ENCODE results near the gene VIPR2. TPM values are rescaled to one million over a fixed set of nuclear protein-coding genes. Genes with fewer than 3 reads are reported as not detected.

The VIPR2 gene
- total and polyA plus RNA-seq, 4 donors, result 0.02 to 0.91 (median 0.73) TPM

DNA sequence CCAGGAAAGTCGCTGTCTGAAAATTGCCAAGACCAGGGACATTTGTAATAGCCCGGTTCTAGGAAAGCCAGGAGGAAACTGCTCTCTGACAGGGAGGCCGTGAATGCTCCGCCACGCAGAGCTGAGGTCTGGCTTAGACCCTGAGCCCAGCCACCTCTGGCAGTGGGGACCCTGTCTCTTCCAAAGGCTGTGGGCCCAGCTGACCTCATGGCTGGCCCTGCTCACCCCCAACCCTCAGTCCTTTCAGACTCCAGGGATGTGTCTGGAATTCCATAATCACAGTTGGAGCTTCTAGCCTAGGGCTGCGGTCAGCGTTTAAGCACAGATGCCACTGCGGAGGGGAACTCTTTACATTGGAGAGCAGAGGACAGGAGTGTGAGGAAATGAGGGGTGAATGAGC, 6.6 kb upstream of the VIPR2 start:
- Histone ChIP-seq H3K9ac (ENCODE audit: insufficient read depth in 1 of 2, low read length in 2 of 2) (no peak overlapping the region), H3K9me3 (ENCODE audit: control insufficient read depth in 4 of 4, insufficient read depth in 3 of 4, low read length in 3 of 4) (no peaks in the 10 kb centered on the region), H3K27ac (ENCODE audit: low read depth in 1 of 2, low read length in 1 of 2) (no peak overlapping the region), H3K4me1 (ENCODE audit: control insufficient read depth in 5 of 5, insufficient read depth in 5 of 5, low read length in 5 of 5) (no peaks in the 10 kb centered on the region), H3K27me3 (ENCODE audit: control insufficient read depth in 3 of 3, insufficient read depth in 3 of 3, low read length in 2 of 3) (peaks cover 0 to 5% (median 5%) of the 10 kb centered on the region in 3 donors), H3K4me3 (no peak overlapping the region), H3K36me3 (ENCODE audit: control insufficient read depth in 4 of 4, insufficient read depth in 4 of 4, low read length in 4 of 4) (no peaks in the 10 kb centered on the region)
- TF ChIP-seq CTCF (IDR thresholded peaks at IDR 0.05; ENCODE audit: control extremely low read depth, extremely low read depth), result no peak
- DNase-seq (no peak), ATAC-seq (ENCODE audit: insufficient read depth, low FRiP score) (no peak)
- WGBS, 2 donors, result 82 to 84% methylated on average over 8 of the region's 8 CpGs

- H3K9ac ChIP-seq (ENCODE audit: insufficient read depth in 1 of 2, low read length in 2 of 2), result no peak overlapping the region
- no peak for DNase-seq
- WGBS, 2 donors, result 83 to 84% methylated on average over 8 of the region's 8 CpGs
- H3K9me3 ChIP-seq (ENCODE audit: control insufficient read depth in 4 of 4, insufficient read depth in 3 of 4, low read length in 3 of 4), result no peaks in the 10 kb centered on the region
- H3K27ac ChIP-seq (ENCODE audit: low read depth in 1 of 2, low read length in 1 of 2), result no peak overlapping the region
- no peak for TF ChIP-seq CTCF (IDR thresholded peaks at IDR 0.05; ENCODE audit: control extremely low read depth, extremely low read depth)
- H3K36me3 ChIP-seq (ENCODE audit: control insufficient read depth in 4 of 4, insufficient read depth in 4 of 4, low read length in 4 of 4), result no peaks in the 10 kb centered on the region
- no peak overlapping the region for H3K4me3 ChIP-seq
- peaks cover 0 to 12% (median 10%) of the 10 kb centered on the region in 3 donors for H3K27me3 ChIP-seq (ENCODE audit: control insufficient read depth in 3 of 3, insufficient read depth in 3 of 3, low read length in 2 of 3)
- no peak for ATAC-seq (ENCODE audit: insufficient read depth, low FRiP score)
- peaks cover 0 to 5% (median 0%) of the 10 kb centered on the region in 5 donors for H3K4me1 ChIP-seq (ENCODE audit: control insufficient read depth in 5 of 5, insufficient read depth in 5 of 5, low read length in 5 of 5)
These were observed 4.8 kb upstream of the VIPR2 start for GRCh38 chr7:159149488-159149887.

GRCh38 chr7:159148430-159149395, 4.0 kb upstream of the VIPR2 start:
- peaks cover 0 to 11% (median 0%) of the 10 kb centered on the region in 5 donors for H3K4me1 ChIP-seq (ENCODE audit: control insufficient read depth in 5 of 5, insufficient read depth in 5 of 5, low read length in 5 of 5)
- WGBS, 2 donors, result 93% methylated on average over 17 of the region's 17 CpGs
- no peak overlapping the region for H3K27ac ChIP-seq (ENCODE audit: low read depth in 1 of 2, low read length in 1 of 2)
- H3K9me3 ChIP-seq (ENCODE audit: control insufficient read depth in 4 of 4, insufficient read depth in 3 of 4, low read length in 3 of 4), result no peaks in the 10 kb centered on the region
- no peak for TF ChIP-seq CTCF (IDR thresholded peaks at IDR 0.05; ENCODE audit: control extremely low read depth, extremely low read depth)
- no peak overlapping the region for H3K4me3 ChIP-seq
- no peak overlapping the region for H3K9ac ChIP-seq (ENCODE audit: insufficient read depth in 1 of 2, low read length in 2 of 2)
- H3K27me3 ChIP-seq (ENCODE audit: control insufficient read depth in 3 of 3, insufficient read depth in 3 of 3, low read length in 2 of 3), result peaks cover 0 to 18% (median 16%) of the 10 kb centered on the region in 3 donors
- H3K36me3 ChIP-seq (ENCODE audit: control insufficient read depth in 4 of 4, insufficient read depth in 4 of 4, low read length in 4 of 4), result no peaks in the 10 kb centered on the region
- DNase-seq (no peak), ATAC-seq (ENCODE audit: insufficient read depth, low FRiP score) (no peak)

Data from lung (tissue), 12 donors.